Smooth muscle cell (in vitro differentiated cells): Measurements from ENCODE around the gene SASH1. TPM values are rescaled to one million over a fixed set of nuclear protein-coding genes. Genes with fewer than 3 reads are reported as not detected.

ENCODE experiments used
- DNase-seq: peaks from one replicate; lab custom pipeline; 2025; ENCODE audit not compliant: unreplicated experiment; lab: John Stamatoyannopoulos, UW
- H2AFZ ChIP-seq: fragments of 200-600 bp; sonication (generic); 2 replicates; pipeline ENCODE4 v1.6.0; 2016; ENCODE audit warnings: antibody characterized with exemption, low read depth, mild to moderate bottlenecking
- H3F3A ChIP-seq: fragments of 200-600 bp; sonication (generic); 2 replicates; pipeline ENCODE4 v1.6.0; 2017; ENCODE audit warnings: antibody characterized with exemption, low read depth
- H3K27ac ChIP-seq: fragments of 200-600 bp; sonication (generic); 2 replicates; pipeline ENCODE4 v1.5.1; 2016; ENCODE audit warnings: low read depth, mild to moderate bottlenecking
- H3K27me3 ChIP-seq: fragments of 200-600 bp; sonication (generic); 2 replicates; pipeline ENCODE4 v1.6.1; 2016; ENCODE audit warnings: low read depth, mild to moderate bottlenecking
- H3K36me3 ChIP-seq: fragments of 200-600 bp; sonication (generic); 2 replicates; pipeline ENCODE4 v1.5.1; 2016; ENCODE audit warnings: low read depth
- H3K4me1 ChIP-seq: fragments of 200-600 bp; sonication (generic); 2 replicates; pipeline ENCODE4 v1.5.1; 2016; ENCODE audit warnings: low read depth
- H3K4me2 ChIP-seq: fragments of 200-600 bp; sonication (generic); 2 replicates; pipeline ENCODE4 v1.6.0; 2016; ENCODE audit warnings: mild to moderate bottlenecking
- H3K4me3 ChIP-seq: fragments of 200-600 bp; sonication (generic); 2 replicates; pipeline ENCODE4 v1.5.1; 2016; ENCODE audit warnings: mild to moderate bottlenecking
- H3K79me2 ChIP-seq: fragments of 200-600 bp; sonication (generic); 2 replicates; pipeline ENCODE4 v1.6.0; 2016; ENCODE audit warnings: low read depth, mild to moderate bottlenecking
- H3K9ac ChIP-seq: fragments of 200-600 bp; sonication (generic); 2 replicates; pipeline ENCODE4 v1.6.0; 2016; ENCODE audit warnings: low read depth
- H3K9me3 ChIP-seq: fragments of 200-600 bp; sonication (generic); replicated peaks from 2 replicates; pipeline ENCODE4 v1.5.1; 2016; ENCODE audit warnings: low read depth
- H4K20me1 ChIP-seq: fragments of 200-600 bp; sonication (generic); 2 replicates; pipeline ENCODE4 v1.6.0; 2016; ENCODE audit warnings: low read depth
- CTCF ChIP-seq: fragments of 200-600 bp; sonication (generic); IDR thresholded peaks from 2 replicates; pipeline ENCODE4 v1.5.1; 2017; ENCODE audit warnings: borderline replicate concordance, mild to moderate bottlenecking, antibody characterized with exemption; ENCODE audit not compliant: insufficient read depth, poor library complexity, severe bottlenecking
- WGBS: methylation state at CpG from one replicate; pipeline ENCODE4 v1.1.7; 2016; ENCODE audit warnings: low lambda C conversion rate; 5-methylcytosine and 5-hydroxymethylcytosine counted together
- polyA plus RNA-seq: library from polyadenylated mRNA; unstranded; fragments of >200 nt; fragmentation: Nextera tagmentation; extraction: Ambion mirVana; gene quantifications from 2 replicates; pipeline ENCODE4 v1.2.1, GENCODE V29; 2016
- total RNA-seq: library from RNA; depleted of rRNA; stranded (reverse); fragments of >200 nt; gene quantifications from 2 replicates; pipeline ENCODE4 v1.2.3, GENCODE V29; 2014

SASH1 gene
- total and polyA plus RNA-seq, 2 experiments from 2014 or later, result 12.7 to 16.2 TPM

- H3K4me2 ChIP-seq, result no peak overlapping the region
- WGBS, result 86% methylated on average over 13 of the region's 13 CpGs
- peaks cover 14% of the 10 kb centered on the region for H3K4me1 ChIP-seq
Observed at GRCh38 chr6:148529010-148529409, 186.4 kb downstream of the SASH1 start.

GRCh38 chr6:148530394-148530953 is 187.8 kb downstream of the SASH1 start:
- H3K4me1 ChIP-seq, result peaks cover 10% of the 10 kb centered on the region
- H3K9ac ChIP-seq, result peak overlapping the region; percentile 17
- H3K27me3 ChIP-seq, result no peaks in the 10 kb centered on the region
- no peak overlapping the region for H2AFZ ChIP-seq
- no peaks in the 10 kb centered on the region for H3K36me3 ChIP-seq
- no peaks in the 10 kb centered on the region for H3K79me2 ChIP-seq
- 7% methylated on average over 8 of the region's 8 CpGs for WGBS
- H4K20me1 ChIP-seq, result no peaks in the 10 kb centered on the region
- H3K27ac ChIP-seq, result peak overlapping the region; percentile 72
- peak overlapping the region; percentile 77 for H3K4me2 ChIP-seq
- peak overlapping the region; percentile 34 for H3K4me3 ChIP-seq
- no peak for DNase-seq
- no peak for TF ChIP-seq CTCF
- no peaks in the 10 kb centered on the region for H3K9me3 ChIP-seq
- peaks cover 10% of the 10 kb centered on the region for H3F3A ChIP-seq

More at GRCh38 chr6:148529010-148529409, 186.4 kb downstream of the SASH1 start:
- Histone ChIP-seq H3K9me3 (no peaks in the 10 kb centered on the region), H3K27me3 (no peaks in the 10 kb centered on the region), H3F3A (peaks cover 13% of the 10 kb centered on the region), H3K36me3 (no peaks in the 10 kb centered on the region), H2AFZ (no peak overlapping the region), H3K4me3 (no peak overlapping the region), H3K79me2 (no peaks in the 10 kb centered on the region), H3K27ac (no peak overlapping the region), H3K9ac (no peak overlapping the region), H4K20me1 (no peaks in the 10 kb centered on the region)
- no peak for TF ChIP-seq CTCF
- DNase-seq, result no peak

- Histone ChIP-seq H3K27me3 (no peaks in the 10 kb centered on the region), H4K20me1 (no peaks in the 10 kb centered on the region), H3K4me3 (peak overlapping the region; percentile 34), H3K27ac (peak overlapping the region; percentile 72), H3K9ac (peak overlapping the region; percentile 17), H3K4me2 (peak overlapping the region; percentile 77), H3K9me3 (no peaks in the 10 kb centered on the region), H3K4me1 (peaks cover 10% of the 10 kb centered on the region), H3K79me2 (no peaks in the 10 kb centered on the region), H3K36me3 (no peaks in the 10 kb centered on the region), H3F3A (peaks cover 10% of the 10 kb centered on the region), H2AFZ (no peak overlapping the region)
- 63% methylated on average over 4 of the region's 4 CpGs for whole genome bisulfite sequencing
- no peak for DNase-seq
- TF ChIP-seq CTCF, result no peak
Observed at GRCh38 chr6:148530976-148531375, 188.3 kb downstream of the SASH1 start.

GRCh38 chr6:148532698-148533097 is 190.1 kb downstream of the SASH1 start:
- H3K27ac ChIP-seq, result no peak overlapping the region
- no peak overlapping the region for H3K9ac ChIP-seq
- 99% methylated on average over 13 of the region's 13 CpGs for WGBS
- H3K4me2 ChIP-seq, result no peak overlapping the region
- no peaks in the 10 kb centered on the region for H3K27me3 ChIP-seq
- no peaks in the 10 kb centered on the region for H3K36me3 ChIP-seq
- H4K20me1 ChIP-seq, result no peaks in the 10 kb centered on the region
- peaks cover 10% of the 10 kb centered on the region for H3F3A ChIP-seq
- no peak for TF ChIP-seq CTCF
- no peaks in the 10 kb centered on the region for H3K9me3 ChIP-seq
- DNase-seq, result no peak
- peaks cover 10% of the 10 kb centered on the region for H3K4me1 ChIP-seq
- H3K4me3 ChIP-seq, result no peak overlapping the region
- H2AFZ ChIP-seq, result no peak overlapping the region
- H3K79me2 ChIP-seq, result no peaks in the 10 kb centered on the region
